Measurements from ENCODE around the gene ADAMTSL1. TPM values are rescaled to one million over a fixed set of nuclear protein-coding genes. Genes with fewer than 3 reads are reported as not detected.

The ADAMTSL1 gene
- total RNA-seq, 1 experiment from 2014 or later = 0.94 TPM

DNA sequence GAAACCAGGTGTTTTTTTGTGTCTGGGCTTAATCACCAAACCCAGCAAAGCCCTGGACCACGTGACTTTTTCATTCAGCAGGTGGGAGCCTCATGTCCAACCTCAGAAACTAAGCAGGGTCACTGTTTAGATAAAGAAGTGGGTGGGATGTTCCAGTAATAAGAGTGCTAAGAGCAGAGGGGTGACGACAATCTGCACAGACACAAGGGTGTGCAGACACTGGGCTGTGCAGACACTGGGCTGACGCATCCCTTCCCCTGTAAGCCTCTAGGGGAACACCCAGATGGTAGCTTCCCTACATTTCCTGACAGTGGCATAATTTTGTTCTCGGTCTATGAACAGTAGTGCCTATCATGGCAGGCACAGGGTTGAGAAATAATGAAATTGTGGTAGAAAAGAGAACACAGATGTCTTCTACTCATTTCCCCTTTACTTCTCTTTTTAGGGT, 474.0 kb downstream of the ADAMTSL1 start (continued):
- TF ChIP-seq MLX (CRISPR knock-in tag; IDR thresholded peaks at IDR 0.05) = no peak
- no peak for TF ChIP-seq TEAD1 (CRISPR knock-in tag; IDR thresholded peaks at IDR 0.05)
- no peak for TF ChIP-seq NFYB (CRISPR knock-in tag; conservative IDR thresholded peaks at IDR 0.05; ENCODE audit: low read depth)
- TF ChIP-seq HMGA2 (CRISPR knock-in tag; IDR thresholded peaks at IDR 0.05) = no peak
- TF ChIP-seq, protein P1, sequence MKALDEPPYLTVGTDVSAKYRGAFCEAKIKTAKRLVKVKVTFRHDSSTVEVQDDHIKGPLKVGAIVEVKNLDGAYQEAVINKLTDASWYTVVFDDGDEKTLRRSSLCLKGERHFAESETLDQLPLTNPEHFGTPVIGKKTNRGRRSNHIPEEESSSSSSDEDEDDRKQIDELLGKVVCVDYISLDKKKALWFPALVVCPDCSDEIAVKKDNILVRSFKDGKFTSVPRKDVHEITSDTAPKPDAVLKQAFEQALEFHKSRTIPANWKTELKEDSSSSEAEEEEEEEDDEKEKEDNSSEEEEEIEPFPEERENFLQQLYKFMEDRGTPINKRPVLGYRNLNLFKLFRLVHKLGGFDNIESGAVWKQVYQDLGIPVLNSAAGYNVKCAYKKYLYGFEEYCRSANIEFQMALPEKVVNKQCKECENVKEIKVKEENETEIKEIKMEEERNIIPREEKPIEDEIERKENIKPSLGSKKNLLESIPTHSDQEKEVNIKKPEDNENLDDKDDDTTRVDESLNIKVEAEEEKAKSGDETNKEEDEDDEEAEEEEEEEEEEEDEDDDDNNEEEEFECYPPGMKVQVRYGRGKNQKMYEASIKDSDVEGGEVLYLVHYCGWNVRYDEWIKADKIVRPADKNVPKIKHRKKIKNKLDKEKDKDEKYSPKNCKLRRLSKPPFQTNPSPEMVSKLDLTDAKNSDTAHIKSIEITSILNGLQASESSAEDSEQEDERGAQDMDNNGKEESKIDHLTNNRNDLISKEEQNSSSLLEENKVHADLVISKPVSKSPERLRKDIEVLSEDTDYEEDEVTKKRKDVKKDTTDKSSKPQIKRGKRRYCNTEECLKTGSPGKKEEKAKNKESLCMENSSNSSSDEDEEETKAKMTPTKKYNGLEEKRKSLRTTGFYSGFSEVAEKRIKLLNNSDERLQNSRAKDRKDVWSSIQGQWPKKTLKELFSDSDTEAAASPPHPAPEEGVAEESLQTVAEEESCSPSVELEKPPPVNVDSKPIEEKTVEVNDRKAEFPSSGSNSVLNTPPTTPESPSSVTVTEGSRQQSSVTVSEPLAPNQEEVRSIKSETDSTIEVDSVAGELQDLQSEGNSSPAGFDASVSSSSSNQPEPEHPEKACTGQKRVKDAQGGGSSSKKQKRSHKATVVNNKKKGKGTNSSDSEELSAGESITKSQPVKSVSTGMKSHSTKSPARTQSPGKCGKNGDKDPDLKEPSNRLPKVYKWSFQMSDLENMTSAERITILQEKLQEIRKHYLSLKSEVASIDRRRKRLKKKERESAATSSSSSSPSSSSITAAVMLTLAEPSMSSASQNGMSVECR (CRISPR knock-in tag; IDR thresholded peaks at IDR 0.05; ENCODE audit: borderline replicate concordance) = no peak
- TF ChIP-seq, protein P2, sequence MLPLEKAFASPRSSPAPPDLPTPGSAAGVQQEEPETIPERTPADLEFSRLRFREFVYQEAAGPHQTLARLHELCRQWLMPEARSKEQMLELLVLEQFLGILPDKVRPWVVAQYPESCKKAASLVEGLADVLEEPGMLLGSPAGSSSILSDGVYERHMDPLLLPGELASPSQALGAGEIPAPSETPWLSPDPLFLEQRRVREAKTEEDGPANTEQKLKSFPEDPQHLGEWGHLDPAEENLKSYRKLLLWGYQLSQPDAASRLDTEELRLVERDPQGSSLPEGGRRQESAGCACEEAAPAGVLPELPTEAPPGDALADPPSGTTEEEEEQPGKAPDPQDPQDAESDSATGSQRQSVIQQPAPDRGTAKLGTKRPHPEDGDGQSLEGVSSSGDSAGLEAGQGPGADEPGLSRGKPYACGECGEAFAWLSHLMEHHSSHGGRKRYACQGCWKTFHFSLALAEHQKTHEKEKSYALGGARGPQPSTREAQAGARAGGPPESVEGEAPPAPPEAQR (CRISPR knock-in tag; IDR thresholded peaks at IDR 0.05) = no peak

DNA sequence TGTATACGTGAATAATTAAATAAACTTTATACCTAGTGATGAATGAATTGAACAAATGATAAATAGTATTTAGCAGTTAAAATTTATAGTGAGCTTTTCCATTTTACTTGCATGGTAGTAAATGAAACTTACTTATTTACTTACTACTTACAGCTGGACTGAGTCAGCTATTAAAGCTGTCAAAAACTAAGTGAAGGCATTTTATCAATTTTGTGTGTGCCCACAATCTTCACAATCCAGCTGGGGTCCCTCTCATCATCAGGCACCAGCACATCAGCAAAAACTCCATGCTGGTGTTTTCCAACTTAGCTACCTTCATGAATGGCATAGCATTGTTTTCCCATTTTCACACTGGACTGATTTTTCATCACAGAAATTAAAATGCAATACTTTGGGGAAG, 478.0 kb downstream of the ADAMTSL1 start:
- Mint-ChIP-seq H3K9me3 (no peaks in the 10 kb centered on the region), H3K27ac (no peak overlapping the region), H3K4me1 (no peaks in the 10 kb centered on the region), H3K27me3 (ENCODE audit: low read depth) (no peaks in the 10 kb centered on the region), H3K36me3 (no peaks in the 10 kb centered on the region), H3K4me3 (no peak overlapping the region)
- ATAC-seq = no peak
- POLR2A ChIA-PET = no interaction called here
- TF ChIP-seq EMX1 (CRISPR knock-in tag; IDR thresholded peaks at IDR 0.05) = no peak
- CTCF ChIA-PET = no interaction called here
- DNase-seq (ENCODE audit: low spot score) = no peak

- TF ChIP-seq ZNF263 (CRISPR knock-in tag; IDR thresholded peaks at IDR 0.05; ENCODE audit: low read depth) = no peak
- no peak for TF ChIP-seq RORB (CRISPR knock-in tag; IDR thresholded peaks at IDR 0.05)
- TF ChIP-seq ATF1 (CRISPR knock-in tag; IDR thresholded peaks at IDR 0.05) = no peak
- no peak for TF ChIP-seq CTCF (IDR thresholded peaks at IDR 0.05)
- TF ChIP-seq, protein P3, sequence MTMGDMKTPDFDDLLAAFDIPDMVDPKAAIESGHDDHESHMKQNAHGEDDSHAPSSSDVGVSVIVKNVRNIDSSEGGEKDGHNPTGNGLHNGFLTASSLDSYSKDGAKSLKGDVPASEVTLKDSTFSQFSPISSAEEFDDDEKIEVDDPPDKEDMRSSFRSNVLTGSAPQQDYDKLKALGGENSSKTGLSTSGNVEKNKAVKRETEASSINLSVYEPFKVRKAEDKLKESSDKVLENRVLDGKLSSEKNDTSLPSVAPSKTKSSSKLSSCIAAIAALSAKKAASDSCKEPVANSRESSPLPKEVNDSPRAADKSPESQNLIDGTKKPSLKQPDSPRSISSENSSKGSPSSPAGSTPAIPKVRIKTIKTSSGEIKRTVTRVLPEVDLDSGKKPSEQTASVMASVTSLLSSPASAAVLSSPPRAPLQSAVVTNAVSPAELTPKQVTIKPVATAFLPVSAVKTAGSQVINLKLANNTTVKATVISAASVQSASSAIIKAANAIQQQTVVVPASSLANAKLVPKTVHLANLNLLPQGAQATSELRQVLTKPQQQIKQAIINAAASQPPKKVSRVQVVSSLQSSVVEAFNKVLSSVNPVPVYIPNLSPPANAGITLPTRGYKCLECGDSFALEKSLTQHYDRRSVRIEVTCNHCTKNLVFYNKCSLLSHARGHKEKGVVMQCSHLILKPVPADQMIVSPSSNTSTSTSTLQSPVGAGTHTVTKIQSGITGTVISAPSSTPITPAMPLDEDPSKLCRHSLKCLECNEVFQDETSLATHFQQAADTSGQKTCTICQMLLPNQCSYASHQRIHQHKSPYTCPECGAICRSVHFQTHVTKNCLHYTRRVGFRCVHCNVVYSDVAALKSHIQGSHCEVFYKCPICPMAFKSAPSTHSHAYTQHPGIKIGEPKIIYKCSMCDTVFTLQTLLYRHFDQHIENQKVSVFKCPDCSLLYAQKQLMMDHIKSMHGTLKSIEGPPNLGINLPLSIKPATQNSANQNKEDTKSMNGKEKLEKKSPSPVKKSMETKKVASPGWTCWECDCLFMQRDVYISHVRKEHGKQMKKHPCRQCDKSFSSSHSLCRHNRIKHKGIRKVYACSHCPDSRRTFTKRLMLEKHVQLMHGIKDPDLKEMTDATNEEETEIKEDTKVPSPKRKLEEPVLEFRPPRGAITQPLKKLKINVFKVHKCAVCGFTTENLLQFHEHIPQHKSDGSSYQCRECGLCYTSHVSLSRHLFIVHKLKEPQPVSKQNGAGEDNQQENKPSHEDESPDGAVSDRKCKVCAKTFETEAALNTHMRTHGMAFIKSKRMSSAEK (CRISPR knock-in tag; IDR thresholded peaks at IDR 0.05; ENCODE audit: borderline replicate concordance) = no peak
- no peak for TF ChIP-seq CBFB (CRISPR knock-in tag; IDR thresholded peaks at IDR 0.05; ENCODE audit: low read depth)
- TF ChIP-seq IRF2 (CRISPR knock-in tag; IDR thresholded peaks at IDR 0.05; ENCODE audit: borderline replicate concordance, low read depth) = no peak
- no peak for TF ChIP-seq STAT6 (CRISPR knock-in tag; conservative IDR thresholded peaks at IDR 0.05; ENCODE audit: low read depth)
- TF ChIP-seq ZNF396 (CRISPR knock-in tag; IDR thresholded peaks at IDR 0.05; ENCODE audit: borderline replicate concordance) = no peak
- TF ChIP-seq ETV6 (CRISPR knock-in tag; IDR thresholded peaks at IDR 0.05) = no peak
- TF ChIP-seq MLX (CRISPR knock-in tag; IDR thresholded peaks at IDR 0.05) = no peak
- Mint-ChIP-seq H3K27ac (no peak overlapping the region), H3K4me1 (peaks cover 5% of the 10 kb centered on the region), H3K36me3 (no peaks in the 10 kb centered on the region), H3K4me3 (no peak overlapping the region), H3K9me3 (no peaks in the 10 kb centered on the region), H3K27me3 (ENCODE audit: low read depth) (no peaks in the 10 kb centered on the region)
- ATAC-seq (no peak), DNase-seq (ENCODE audit: low spot score) (no peak)
- ChIA-PET CTCF (no interaction called here), POLR2A (interaction anchor here (0.7 kb wide), 1 partner anchor 82 kb away, joined by 7 read pairs; no protein-coding TSS in a partner anchor)
These were observed 481.7 kb downstream of the ADAMTSL1 start for GRCh38 chr9:18955626-18956025.
